HEK293T (cell line): ENCODE measurements around the gene PLA2G2D.

Source experiments
- CTCF ChIA-PET: fragments of 350-600 bp; formaldehyde crosslinking; extraction: SDS; loops from one replicate; lab custom pipeline; 2021; ENCODE audit warnings: antibody characterized with exemption, inconsistent platforms; lab: Yijun Ruan, JAX
- POLR2A ChIA-PET: fragments of 350-600 bp; formaldehyde crosslinking; extraction: SDS; loops from one replicate; lab custom pipeline; 2020; ENCODE audit warnings: antibody characterized with exemption, inconsistent platforms; lab: Yijun Ruan, JAX
- DNase-seq: peaks from one replicate; pipeline ENCODE4 v3.0.0; 2012; ENCODE audit warnings: mixed read lengths; ENCODE audit errors: extremely low spot score
- ARNT ChIP-seq: fragments of 450-650 bp; IDR thresholded peaks from 2 replicates; pipeline ENCODE4 v1.6.1; 2017; ENCODE audit warnings: mild to moderate bottlenecking
- BHLHE40 ChIP-seq: fragments of 450-650 bp; IDR thresholded peaks from 2 replicates; pipeline ENCODE4 v1.6.1; 2016; ENCODE audit warnings: mild to moderate bottlenecking, moderate library complexity, borderline replicate concordance
- CTBP1 ChIP-seq: fragments of 450-650 bp; IDR thresholded peaks from 2 replicates; pipeline ENCODE4 v1.6.1; 2016; ENCODE audit warnings: borderline replicate concordance
- ELF4 ChIP-seq: fragments of 450-650 bp; IDR thresholded peaks from 2 replicates; pipeline ENCODE4 v1.6.1; 2017; ENCODE audit warnings: antibody characterized with exemption
- FOXA1 ChIP-seq: fragments of 450-650 bp; IDR thresholded peaks from 2 replicates; pipeline ENCODE4 v1.6.1; 2016; ENCODE audit warnings: mild to moderate bottlenecking
- FOXK2 ChIP-seq: fragments of 450-650 bp; IDR thresholded peaks from 2 replicates; pipeline ENCODE4 v1.6.1; 2016; ENCODE audit warnings: mild to moderate bottlenecking
- FOXM1 ChIP-seq: fragments of 450-650 bp; IDR thresholded peaks from 2 replicates; pipeline ENCODE4 v1.6.1; 2017; ENCODE audit warnings: mild to moderate bottlenecking, borderline replicate concordance
- HDGF ChIP-seq: fragments of 450-650 bp; IDR thresholded peaks from 2 replicates; pipeline ENCODE4 v1.6.1; 2017; ENCODE audit warnings: antibody characterized with exemption, borderline replicate concordance
- L3MBTL2 ChIP-seq: fragments of 450-650 bp; conservative IDR thresholded peaks from 2 replicates; pipeline ENCODE4 v1.6.1; 2016; ENCODE audit warnings: mild to moderate bottlenecking
- LEF1 ChIP-seq: fragments of 450-650 bp; IDR thresholded peaks from 2 replicates; pipeline ENCODE4 v1.6.1; 2017; ENCODE audit warnings: mild to moderate bottlenecking, borderline replicate concordance
- NFRKB ChIP-seq: fragments of 450-650 bp; IDR thresholded peaks from 2 replicates; pipeline ENCODE4 v1.6.1; 2016; ENCODE audit warnings: mild to moderate bottlenecking, moderate library complexity
- SP1 ChIP-seq: fragments of 450-650 bp; IDR thresholded peaks from 2 replicates; pipeline ENCODE4 v1.6.1; 2017
- SUZ12 ChIP-seq: fragments of 450-650 bp; IDR thresholded peaks from 2 replicates; pipeline ENCODE4 v1.6.1; 2016; ENCODE audit warnings: mild to moderate bottlenecking
- TARDBP ChIP-seq: fragments of 450-650 bp; IDR thresholded peaks from 2 replicates; pipeline ENCODE4 v1.6.1; 2016
- ZNF384 ChIP-seq: fragments of 450-650 bp; IDR thresholded peaks from 2 replicates; pipeline ENCODE4 v1.6.1; 2016
- TF ChIP-seq, protein P1 (sequence below): fragments of 450-650 bp; IDR thresholded peaks from 2 replicates; pipeline ENCODE4 v1.6.1; 2016

The PLA2G2D gene

DNA sequence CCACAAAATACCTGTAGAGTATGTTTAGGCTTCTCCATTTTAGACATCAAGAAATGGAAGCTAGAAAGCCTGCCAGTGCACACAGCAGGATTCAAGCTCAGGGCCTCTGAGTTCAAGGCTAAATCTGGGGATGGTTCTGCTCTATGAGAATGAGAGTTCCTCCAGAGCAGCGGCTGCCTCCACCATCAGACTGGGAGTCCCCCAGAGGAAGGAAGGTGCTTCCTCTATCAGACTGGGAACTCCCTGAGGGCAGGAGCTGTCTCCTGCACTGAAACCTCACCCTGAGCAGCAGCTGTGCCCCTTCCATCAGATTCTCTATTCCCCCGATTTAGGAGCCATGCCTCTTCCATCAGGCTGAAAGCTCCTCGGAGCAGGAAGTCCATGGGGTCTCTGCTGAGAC, 29.2 kb downstream of the PLA2G2D start:
- TF ChIP-seq ARNT (no peak), TARDBP (no peak), ZNF384 (no peak), ELF4 (no peak), SP1 (no peak), NFRKB (no peak), FOXM1 (no peak), BHLHE40 (no peak), CTBP1 (no peak), L3MBTL2 (no peak), FOXA1 (no peak), LEF1 (no peak), HDGF (no peak), SUZ12 (no peak), FOXK2 (no peak)
- TF ChIP-seq, protein P1, sequence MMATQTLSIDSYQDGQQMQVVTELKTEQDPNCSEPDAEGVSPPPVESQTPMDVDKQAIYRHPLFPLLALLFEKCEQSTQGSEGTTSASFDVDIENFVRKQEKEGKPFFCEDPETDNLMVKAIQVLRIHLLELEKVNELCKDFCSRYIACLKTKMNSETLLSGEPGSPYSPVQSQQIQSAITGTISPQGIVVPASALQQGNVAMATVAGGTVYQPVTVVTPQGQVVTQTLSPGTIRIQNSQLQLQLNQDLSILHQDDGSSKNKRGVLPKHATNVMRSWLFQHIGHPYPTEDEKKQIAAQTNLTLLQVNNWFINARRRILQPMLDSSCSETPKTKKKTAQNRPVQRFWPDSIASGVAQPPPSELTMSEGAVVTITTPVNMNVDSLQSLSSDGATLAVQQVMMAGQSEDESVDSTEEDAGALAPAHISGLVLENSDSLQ: no peak
- no peak for DNase-seq
- ChIA-PET POLR2A (no interaction called here), CTCF (no interaction called here)

DNA sequence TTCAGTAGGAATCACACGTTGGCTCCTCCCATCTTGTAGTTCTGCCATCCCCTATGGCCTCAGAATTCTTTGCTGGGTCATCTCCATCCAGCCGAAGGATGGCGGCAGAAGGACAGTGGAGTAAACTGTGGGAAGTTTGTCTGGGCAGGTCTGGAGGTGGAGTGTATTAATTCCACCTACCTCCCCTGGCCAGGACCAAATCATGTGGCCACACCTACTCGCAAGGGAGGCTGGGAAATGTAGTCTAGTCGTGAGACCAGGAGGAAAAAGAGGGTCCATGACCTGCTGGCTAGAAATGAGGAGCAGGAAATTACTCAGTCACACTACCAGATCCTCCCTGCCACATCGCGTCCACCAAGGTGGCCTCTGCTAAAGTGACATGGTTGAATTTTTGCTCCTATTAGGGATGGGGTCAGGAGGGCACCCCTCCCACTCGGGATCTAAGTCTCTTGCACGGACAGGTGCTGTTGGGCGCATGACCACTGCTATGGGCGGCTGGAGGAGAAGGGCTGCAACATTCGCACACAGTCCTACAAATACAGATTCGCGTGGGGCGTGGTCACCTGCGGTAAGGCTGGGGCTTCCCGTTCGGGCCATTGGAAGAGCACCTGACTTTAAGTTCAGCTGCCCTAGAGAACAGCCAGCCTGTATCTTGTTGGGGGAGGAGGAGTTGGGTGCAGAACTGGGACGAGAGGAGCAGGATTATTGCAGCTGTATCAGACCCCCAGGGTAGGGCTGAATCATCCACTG, 29.8 kb downstream of the PLA2G2D start:
- CTCF ChIA-PET: no interaction called here
- no peak for DNase-seq

DNA sequence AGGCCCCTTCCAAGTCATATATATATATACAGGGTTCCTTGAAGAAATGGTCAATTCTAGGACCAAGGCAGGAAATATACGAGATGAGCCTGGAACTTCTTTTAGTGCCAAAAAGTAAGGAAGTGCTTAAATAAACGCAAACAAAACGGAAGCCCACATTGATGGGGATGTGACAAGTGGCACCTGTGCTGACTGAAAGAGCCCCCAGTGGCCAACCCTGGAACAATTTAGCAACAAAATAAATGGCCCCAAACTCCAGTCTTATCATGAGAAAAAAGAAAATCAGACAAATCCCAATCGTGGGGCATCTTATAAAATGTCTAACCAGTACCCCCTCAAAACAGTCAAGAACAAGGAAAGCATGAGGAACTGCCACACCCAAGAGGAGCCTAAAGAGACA, 31.7 kb downstream of the PLA2G2D start:
- POLR2A ChIA-PET: no interaction called here

More for the DNA sequence above, 29.8 kb downstream of the PLA2G2D start:
- TF ChIP-seq TARDBP (no peak), NFRKB (no peak)
- TF ChIP-seq, protein P1: no peak
- POLR2A ChIA-PET: no interaction called here

DNA sequence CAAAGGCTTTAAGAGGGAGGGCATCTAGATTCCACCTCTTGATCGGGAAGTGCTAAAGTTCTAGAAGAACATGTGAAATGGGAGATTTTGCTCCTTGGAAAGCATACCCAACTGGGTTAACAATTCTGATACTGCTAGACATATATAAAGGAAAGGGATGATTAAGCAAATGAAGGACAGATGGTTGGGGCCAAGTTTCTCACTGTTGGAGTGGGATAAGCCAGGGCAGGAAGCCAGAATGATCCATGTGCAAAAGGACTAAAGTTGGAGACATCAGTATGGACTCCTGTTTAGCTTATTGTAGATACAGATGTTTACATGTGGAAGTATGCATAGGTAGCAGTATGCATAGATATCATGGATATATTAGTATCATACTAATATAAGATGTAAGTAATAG, 32.5 kb downstream of the PLA2G2D start:
- no peak for DNase-seq
- ChIA-PET POLR2A (no interaction called here), CTCF (interaction anchor here (0.6 kb wide), 1 partner anchor 425 kb away, joined by 8 read pairs; no protein-coding TSS in a partner anchor)

More for the DNA sequence above, 31.7 kb downstream of the PLA2G2D start:
- no peak for TF ChIP-seq FOXM1
- no peak for TF ChIP-seq FOXA1
- no peak for TF ChIP-seq SP1
- no peak for TF ChIP-seq LEF1
- TF ChIP-seq ARNT: no peak
- TF ChIP-seq BHLHE40: no peak
- TF ChIP-seq TARDBP: no peak
- TF ChIP-seq ELF4: no peak
- no peak for TF ChIP-seq L3MBTL2
- TF ChIP-seq NFRKB: no peak
- TF ChIP-seq FOXK2: no peak
- TF ChIP-seq CTBP1: no peak
- no peak for TF ChIP-seq ZNF384
- TF ChIP-seq, protein P1: no peak
- CTCF ChIA-PET: no interaction called here
- DNase-seq: peak; percentile 19

More for the DNA sequence above, 32.5 kb downstream of the PLA2G2D start:
- TF ChIP-seq FOXM1: no peak
- TF ChIP-seq TARDBP: no peak
- no peak for TF ChIP-seq NFRKB
- no peak for TF ChIP-seq FOXK2
- no peak for TF ChIP-seq LEF1
- no peak for TF ChIP-seq ZNF384
- TF ChIP-seq SP1: no peak
- no peak for TF ChIP-seq ELF4
- no peak for TF ChIP-seq BHLHE40
- TF ChIP-seq L3MBTL2: no peak
- TF ChIP-seq, protein P1: no peak
- no peak for TF ChIP-seq CTBP1
- no peak for TF ChIP-seq ARNT
- no peak for TF ChIP-seq FOXA1
- TF ChIP-seq SUZ12: no peak
- no peak for TF ChIP-seq HDGF
